T47D (cell line): ENCODE data around the gene IGFALS.

ENCODE experiments used
- DNase-seq, 2 experiments: peaks; one replicate each; pipeline versions ENCODE4 v3.0.0 to v3.0.0-alpha.2; 2011 to 2012; ENCODE audit warnings: low read depth in 1 of 2, low spot score in 1 of 2
- JUND ChIP-seq: IDR thresholded peaks from 2 replicates; pipeline ENCODE4 v1.6.1; 2012; ENCODE audit warnings: low read depth
- in situ Hi-C: cut with HindIII; loops from 2 replicates; pipeline ENCODE4 v1.10.0; 2016; ENCODE audit warnings: low sequenced_read_pairs, low pct_unique_long_range_greater_than_20kb

The IGFALS gene

GRCh38 chr16:1782408-1783264, 10.9 kb downstream of the IGFALS start, which contains the start of the genes NUBP2 and SPSB3:
NUBP2 (plus strand) TSS chr16:1782960; CDS start chr16:1783021, 61 bp downstream.
SPSB3 (minus strand) TSS chr16:1782571; CDS start chr16:1781483, 1,088 bp downstream.
- DNase-seq = peak; percentile 99 to 100
- no peak for TF ChIP-seq JUND

GRCh38 chr16:1781758-1782407, 11.6 kb downstream of the IGFALS start:
- no peak for TF ChIP-seq JUND
- in situ Hi-C loops = no loop called here
- DNase-seq = peak; percentile 55 to 76

More at GRCh38 chr16:1782408-1783264, 10.9 kb downstream of the IGFALS start, which contains the start of the genes NUBP2 and SPSB3:
- in situ Hi-C loops = no loop called here

GRCh38 chr16:1781254-1781653, 12.3 kb downstream of the IGFALS start:
- DNase-seq = no peak
- TF ChIP-seq JUND = no peak
- in situ Hi-C loops = no loop called here

GRCh38 chr16:1780677-1781072, 12.8 kb downstream of the IGFALS start:
- TF ChIP-seq JUND = no peak
- in situ Hi-C loops = no loop called here
- DNase-seq = no peak

- no peak for DNase-seq
Observed at GRCh38 chr16:1779741-1780676, 13.5 kb downstream of the IGFALS start.

GRCh38 chr16:1779234-1779701, 14.2 kb downstream of the IGFALS start:
- in situ Hi-C loops = no loop called here
- no peak for TF ChIP-seq JUND
- DNase-seq = no peak

More at GRCh38 chr16:1779741-1780676, 13.5 kb downstream of the IGFALS start:
- TF ChIP-seq JUND = no peak
- in situ Hi-C loops = no loop called here

GRCh38 chr16:1778200-1779179, 15.0 kb downstream of the IGFALS start:
- no peak for DNase-seq
- TF ChIP-seq JUND = no peak
- in situ Hi-C loops = no loop called here

GRCh38 chr16:1777375-1778199, 15.9 kb downstream of the IGFALS start:
- TF ChIP-seq JUND = no peak
- in situ Hi-C loops = no loop called here
- DNase-seq = no peak

- no peak for DNase-seq
- TF ChIP-seq JUND = no peak
- in situ Hi-C loops = no loop called here
Observed at GRCh38 chr16:1776991-1777374, 16.5 kb downstream of the IGFALS start.

GRCh38 chr16:1776672-1776955, 16.9 kb downstream of the IGFALS start:
- no peak for TF ChIP-seq JUND
- no peak for DNase-seq
- in situ Hi-C loops = no loop called here
